ENCODE data around the gene KCNAB3.
"Not testable (repeated sequence)": the region's sequence is repeated elsewhere in the genome, so short reads cannot be mapped to it uniquely, and the experiment has no call there.

KCNAB3 gene

DNA sequence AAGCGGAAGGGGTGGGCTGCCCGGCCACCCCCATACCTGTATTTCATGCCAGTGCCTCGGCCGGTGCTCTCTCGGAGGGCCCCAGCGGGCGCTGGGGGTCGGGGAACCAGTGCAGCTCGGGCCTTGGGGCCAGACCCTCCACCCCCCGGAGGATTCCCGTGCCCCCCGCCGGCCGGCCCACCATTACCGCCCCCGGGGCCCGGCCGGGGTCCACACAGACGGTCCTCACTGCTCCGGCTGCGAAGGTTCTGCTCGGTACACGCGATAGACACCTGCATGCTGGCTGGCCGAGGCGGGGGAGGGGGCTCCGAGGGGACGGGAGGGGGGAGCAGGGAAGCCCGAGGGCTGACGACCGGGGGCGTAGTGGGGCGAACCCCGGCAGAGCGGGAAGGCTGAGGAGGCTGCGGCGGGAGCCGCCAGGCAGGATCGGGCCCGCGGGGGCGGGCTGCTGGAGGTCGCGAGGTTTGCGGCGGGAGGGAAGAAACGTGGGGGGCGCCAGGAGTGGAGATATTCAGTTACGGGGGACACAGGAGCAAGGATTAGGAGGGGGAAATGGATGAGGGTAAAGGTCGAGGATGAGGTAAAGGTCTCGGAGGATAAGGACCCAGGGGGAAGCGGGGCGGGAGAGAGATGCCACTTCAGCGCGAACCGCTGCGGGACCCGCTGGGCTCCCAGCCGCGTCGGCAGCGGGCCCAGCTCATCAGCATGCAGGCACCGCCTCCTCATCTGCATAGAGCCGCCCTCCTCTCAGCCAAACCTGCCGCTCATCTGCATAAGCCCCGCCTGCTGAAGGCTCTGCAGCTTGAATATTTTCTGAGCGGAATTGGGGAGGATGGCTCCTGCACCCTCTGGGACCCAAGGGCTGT, at the start of gene KCNAB3:
Gene KCNAB3 (minus strand): TSS at position 699 of the 866 bp plus-strand sequence. CDS start 421 bp downstream, at position 278.
- DNase-seq = peak; percentile 52

DNA sequence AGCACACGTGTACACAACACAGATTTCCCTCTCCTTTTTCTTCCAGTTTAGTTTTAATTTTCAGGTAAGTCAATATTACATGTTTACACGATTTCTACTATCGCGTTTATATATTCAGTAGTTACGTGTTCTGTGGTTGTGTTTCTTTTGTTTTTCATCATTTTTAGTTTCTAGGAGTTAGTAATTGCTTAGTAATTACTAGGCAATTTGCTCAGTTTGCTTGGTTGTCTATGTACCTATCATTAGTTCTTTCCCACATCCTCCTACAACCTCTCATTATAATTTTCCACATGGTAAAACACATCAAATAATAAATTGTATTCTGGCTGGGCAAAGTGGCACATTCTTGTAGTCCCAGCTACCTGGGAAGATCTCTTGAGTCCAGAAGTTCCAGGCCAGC, 48.1 kb upstream of the KCNAB3 start:
- DNase-seq = no peak

DNA sequence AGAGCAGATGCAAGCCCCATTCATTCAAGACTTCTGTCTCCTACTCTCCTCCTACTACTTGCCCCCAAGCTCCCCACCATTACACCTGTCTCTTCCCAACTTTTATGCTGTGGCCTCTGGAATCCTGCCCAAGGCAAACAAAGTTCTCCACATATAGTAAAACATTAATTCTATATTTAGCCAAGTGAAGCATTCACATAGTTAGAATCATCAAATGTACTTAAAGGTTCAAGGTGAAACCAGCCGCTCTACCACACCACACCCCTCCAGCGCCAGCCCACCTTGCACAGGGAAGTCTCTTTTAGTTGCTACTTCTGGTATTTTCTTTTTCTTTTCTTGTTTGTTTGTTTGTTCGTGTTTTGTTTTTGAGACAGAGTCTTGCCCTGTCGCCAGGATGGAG, 47.4 kb upstream of the KCNAB3 start:
- DNase-seq = no peak

DNA sequence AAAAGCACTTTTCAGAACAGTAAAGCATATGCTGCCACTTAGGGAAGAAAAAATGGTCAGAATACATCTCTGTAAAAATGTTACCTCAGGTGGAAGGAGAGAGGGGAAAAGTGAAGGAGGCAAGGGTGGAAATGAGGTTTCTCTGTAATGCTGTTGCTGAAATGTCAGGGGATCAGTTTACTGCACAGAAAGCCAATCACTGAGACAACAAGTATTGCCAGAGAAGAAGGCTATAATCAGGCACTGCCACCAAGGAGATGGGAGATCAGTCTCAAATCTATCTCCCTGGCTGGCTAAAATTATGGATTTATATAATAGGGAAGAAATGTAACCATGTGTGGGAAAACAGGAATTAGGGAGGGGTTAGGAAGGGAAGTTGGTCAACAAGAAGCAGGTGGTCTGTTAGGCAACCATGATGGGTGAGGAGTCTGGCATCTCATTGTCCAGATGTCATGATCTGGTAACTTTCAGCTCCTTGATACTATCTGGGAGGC, 45.0 kb upstream of the KCNAB3 start:
- DNase-seq = no peak

DNA sequence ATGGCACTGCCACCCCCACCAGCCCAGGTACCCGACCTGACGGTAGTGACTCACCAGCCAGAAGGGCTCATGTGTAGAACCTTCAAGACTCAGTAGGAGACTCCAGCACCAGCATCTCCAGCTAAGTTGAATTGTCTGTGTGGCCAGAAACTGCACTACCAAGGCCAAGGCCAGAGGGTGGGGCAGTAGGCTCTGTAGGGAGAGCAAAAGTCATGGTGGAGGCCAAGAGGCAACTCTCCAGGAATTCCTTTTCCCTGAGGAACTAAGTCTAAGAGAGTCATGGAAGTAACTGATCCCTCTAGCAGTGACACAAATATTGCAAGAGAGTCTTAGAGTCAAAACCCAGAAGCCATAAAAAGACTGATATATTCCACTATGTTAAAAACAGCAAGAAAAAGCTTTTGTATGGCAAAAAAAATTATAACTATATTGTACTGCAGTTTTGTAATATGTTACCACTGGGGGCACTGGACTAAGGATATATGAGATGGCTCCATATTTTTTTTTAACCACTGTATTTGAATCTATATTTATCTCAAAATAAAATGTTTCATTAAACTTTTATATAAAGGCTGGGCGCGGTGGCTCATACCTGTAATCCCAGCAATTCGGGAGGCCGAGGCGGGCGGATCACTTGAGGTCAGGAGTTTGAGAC, 42.6 kb upstream of the KCNAB3 start:
- peak; percentile 50 for DNase-seq

DNA sequence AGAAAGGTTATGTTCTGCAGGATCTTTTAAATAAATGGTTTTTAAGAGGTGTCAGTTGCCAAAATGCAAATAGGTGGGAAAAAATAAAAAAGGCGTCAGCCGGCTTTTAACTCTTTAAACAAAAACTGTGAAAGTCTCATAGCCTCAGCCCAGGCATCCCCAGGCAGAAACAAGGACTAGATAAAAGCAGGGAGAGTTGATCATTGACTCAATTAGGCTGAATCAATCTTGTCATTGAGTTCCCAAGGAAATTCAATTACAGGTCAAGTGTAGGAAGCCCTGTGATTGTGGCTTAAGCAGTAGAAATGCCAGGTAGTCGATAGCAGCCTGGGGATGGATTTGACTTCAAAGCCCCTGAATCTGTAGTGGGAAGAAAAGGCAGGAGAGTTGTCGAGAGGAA, 42.0 kb upstream of the KCNAB3 start:
- no peak for DNase-seq

DNA sequence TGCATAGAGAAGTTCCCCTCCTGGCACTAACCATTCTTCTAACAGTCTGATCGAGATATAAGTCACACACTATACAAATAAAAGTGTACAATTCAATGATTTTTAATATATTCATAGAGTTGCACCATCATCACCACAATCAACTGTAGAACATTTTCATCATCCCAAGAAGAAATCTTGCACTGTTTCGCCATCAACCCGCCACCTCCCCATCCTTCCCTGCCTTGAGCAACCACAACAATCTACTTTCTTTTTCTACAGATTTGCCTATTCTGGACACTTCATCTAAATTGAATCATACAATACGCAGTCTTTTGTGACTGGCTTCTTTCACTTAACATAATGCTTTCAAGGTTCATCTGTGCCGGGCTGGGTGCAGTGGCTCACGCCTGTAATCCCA, 39.8 kb upstream of the KCNAB3 start:
- DNase-seq = peak; percentile 82

DNA sequence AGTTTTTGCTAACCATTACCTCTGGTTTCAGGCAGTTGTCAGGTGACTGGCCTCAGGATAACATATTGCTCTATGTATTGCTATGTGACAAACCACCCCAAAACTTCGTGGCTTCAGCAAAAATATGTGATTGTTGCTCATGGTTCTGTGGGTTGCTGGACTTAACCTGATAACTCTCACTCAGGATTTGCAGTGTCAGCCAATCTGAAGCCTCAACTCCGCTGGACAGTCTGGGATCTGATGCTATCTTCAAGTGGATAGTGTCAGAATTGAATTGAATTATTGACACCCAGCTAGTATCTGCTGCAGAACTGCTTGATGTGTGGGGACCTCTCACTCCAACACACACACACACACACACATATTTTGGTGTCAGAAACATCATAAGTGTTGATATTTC, 38.1 kb upstream of the KCNAB3 start:
- DNase-seq = no peak

DNA sequence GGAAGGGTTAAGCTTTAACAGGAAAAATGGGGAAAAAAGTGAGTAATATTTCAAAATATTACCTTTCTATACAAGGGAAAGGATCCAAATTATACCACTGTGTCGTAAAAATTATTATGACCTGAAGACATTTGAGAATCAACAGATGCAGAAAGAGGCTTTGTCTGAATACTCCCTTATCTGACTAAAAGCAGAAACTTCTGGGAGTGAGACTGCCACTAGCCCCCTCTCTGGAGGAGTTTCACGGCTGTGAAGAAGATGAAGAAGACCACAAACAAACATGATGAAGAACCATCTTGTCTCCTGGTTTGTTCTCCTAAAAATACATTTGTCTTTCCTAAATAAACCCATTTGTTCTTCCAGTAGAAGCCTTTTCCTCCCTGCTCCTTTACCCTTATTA, 31.8 kb upstream of the KCNAB3 start:
- DNase-seq = peak; percentile 22

DNA sequence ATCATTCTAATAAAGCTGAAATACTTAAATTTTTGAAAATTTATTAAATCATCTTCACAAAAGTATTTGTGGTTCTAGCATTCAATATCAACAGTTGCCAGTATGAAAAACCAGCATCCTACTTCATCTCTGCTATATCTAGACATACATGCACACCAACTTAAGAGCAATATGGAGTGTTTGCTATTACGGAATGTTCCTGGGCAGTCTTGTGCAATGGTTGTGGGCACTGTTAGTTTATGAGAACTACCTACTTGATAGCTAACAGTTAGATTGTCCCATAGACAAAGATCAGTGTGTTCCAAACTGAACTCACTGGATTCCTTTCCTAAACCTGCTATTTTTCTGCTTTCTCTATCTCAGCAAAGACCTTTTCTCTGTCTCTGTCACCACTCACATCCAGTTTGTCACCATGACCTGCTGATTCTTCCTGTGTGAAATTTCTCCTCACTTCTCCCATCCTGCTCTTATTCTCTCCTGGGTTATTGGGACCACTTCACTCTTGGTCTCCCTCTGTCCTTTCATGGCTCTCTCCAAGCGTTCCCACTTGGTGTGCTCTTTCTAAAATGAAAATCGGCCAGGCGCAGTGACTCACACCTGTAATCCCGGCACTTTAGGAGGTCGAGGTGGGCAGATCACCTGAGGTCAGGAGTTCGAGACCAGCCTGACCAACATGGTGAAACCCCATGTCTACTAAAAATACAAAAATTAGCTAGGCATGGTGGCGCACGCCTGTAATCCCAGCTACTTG, 30.0 kb upstream of the KCNAB3 start:
- peak; percentile 77 for DNase-seq

DNA sequence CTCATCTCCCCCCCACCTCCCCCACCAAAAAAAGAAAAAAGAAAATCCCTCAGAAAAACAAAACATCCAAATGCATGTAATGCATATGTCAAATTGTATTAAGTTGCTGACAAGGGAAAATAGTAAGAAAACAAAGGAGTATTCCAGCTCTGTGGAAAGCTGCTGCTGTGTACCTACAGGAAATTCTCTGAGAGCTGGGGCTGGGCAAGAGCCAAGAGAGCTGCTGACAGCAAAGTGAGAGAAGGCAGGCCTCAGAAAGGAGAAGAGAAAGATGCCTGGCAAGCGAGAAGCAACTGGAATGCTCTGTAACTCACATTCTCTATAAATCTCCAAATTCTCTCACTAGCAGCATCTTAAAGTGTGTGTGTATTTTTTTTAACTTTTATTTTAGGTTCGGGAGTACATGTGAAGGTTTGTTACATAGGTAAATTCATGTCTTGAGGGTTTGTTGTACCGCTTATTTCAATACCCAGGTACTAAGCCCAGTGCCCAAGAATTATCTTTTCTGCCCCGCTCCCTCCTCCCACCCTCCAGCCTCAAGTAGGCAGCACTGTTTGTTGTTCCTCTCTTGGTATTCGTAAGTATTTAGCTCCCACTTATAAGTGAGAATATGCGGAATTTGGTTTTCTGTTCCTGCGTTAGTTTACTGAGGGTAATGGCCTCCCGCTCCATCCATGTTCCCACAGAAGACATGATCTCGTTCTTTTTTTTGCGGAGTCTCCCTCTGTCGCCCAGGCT, 26.7 kb upstream of the KCNAB3 start:
- no peak for DNase-seq

DNA sequence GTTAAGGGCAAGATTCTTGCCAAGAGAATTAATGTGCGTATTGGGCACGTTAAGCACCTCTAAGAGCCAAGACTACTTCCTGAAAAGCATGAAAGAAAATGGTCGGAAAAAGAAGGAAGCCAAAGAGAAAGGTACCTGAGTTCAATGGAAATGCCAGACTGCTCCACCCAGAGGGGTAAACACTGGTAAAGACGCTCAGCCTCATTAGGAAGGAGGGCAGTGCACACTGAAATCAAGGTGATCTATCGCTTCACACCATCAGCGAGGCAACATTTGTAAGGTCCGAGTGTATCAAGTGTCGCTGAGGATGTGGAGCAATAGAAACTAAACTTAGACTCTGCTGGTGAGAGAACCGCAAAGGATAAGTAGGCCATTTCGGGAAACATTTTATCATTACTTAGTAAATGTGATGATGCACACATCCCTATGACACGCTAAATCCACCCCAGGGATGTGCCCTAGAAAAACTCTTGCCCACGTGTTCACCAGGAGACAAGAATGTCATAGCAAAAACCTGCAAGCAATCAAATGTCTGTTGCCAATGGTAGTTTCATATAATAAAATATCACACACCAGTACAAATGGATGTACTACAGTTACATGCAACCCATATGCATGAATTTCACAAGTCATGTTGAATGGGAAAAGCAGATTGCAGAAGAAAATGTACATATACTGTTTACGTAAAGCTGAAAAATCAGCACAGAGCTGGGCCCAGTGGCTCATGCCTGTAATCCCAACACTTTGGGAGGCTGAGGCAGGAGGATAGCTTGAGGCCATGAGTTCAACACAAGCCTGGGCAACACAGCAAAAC, 26.0 kb upstream of the KCNAB3 start:
- no peak for DNase-seq

DNA sequence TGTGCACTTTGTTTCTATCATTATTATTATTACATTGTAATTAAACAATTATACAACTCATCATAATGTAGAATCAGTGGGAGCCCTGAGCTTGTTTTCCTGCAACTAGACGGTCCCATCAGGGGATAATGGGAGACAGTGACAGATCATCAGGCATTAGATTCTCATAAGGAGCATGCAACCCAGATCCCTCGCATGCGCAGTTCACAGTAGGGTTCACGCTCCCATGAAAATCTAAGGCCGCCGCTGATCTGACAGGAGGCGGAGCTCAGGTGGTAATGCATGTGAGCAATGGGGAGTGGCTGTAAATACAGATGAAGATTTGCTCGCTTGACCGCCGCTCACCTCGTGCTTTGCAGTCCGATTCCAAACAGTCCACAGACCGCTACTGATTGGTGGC, 23.6 kb upstream of the KCNAB3 start:
- not testable (repeated sequence) for DNase-seq

DNA sequence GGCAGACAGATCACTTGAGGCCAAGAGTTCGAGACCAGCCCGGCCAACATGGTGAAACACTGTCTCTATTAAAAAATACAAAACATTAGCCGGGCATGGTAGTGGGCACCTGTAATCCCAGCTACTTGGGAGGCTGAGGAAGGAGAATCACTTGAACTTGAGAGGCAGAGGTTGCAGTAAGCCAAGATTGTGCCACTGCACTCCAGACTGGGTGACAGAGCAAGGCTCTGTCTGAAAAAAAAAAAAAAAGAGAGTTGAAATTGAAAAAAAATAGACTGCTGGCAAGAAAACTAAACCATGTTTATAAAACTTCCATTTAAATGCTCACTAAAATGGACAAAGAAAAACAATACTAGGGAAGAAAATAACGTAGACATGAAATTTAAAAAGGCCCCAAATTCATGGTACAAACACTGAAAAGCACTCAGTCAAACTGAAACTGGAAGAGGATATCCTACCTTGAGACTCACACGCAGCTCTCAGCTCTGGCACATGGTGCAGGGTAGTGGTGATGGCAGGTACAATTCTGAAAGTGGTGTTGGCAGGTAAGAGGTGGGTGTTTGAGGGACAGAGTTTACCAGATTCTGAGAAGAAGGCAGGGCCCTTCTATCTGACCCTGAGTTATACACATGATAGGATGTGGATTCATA, 21.6 kb upstream of the KCNAB3 start:
- DNase-seq = no peak

DNA sequence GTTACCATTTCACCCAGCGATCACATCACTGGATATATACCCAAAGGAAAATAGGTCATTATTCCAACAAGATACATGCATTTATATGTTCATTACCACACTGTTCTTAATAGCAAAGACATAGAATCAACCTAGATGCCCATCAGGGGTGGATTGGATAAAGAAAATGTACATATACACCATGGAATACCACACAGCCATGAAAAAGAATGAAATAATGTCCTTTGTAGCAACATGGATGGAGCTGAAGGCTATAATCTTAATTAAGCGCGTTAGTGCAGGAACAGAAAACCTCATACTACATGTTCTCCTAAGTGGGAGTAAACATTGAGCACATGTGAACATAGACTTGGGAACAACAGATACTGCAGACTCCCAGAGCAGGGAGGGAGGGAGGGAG, 20.9 kb upstream of the KCNAB3 start:
- DNase-seq = no peak

DNA sequence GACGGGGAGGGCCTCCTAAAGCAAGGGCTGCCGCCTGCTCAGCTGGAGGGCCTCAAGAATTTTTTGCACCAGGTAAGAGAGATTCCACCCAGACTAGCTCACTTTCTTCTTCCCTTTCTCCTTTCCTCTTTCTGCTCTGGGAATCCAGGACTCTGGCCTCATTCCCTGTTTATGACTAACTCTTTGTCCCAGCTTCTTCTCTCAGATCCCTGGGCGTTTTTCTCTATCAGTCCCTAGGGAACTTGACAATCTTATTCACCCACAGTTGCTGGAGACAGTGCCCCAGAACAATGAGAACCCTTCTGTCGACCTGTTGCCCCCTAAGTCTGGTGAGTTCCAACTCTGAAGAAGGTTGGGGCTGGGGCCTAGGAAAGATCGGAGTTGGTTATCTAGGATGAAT, 18.0 kb upstream of the KCNAB3 start:
- no peak for DNase-seq

DNA sequence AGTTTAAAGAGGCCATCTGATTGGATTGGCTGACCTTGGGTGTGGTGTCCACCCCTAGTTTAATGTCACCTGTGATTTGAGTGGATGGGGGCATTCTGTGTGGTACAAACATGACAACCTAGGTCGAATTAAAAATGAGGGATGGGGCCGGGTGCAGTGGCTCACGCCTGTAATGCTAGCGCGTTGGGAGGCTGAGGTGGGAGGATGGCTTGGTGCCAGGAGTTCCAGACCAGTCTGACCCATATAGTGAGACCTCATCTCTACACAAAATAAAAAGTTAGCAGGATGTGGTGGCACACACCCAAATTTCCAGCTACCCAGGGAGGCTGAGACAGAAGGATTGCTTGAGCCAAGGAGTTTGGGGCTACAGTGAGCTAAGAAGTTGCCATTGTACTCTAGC, 16.8 kb upstream of the KCNAB3 start:
- no peak for DNase-seq

DNA sequence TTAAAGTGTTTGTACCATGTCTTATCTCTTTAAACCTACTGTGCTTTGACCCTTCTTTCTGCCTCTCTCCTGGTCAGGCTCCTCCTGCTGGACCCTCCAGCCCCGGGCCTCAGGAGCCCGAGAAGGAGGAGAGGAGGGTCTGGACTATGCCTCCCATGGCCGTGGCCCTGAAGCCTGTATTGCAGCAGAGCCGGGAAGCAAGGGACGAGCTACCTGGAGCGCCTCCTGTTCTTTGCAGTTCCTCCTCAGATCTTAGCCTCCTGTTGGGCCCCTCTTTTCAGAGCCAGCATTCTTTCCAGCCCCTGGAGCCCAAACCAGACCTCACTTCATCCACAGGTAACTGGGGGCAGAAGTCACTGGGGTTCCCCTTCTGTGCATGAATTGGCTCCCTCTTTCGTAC, 16.0 kb upstream of the KCNAB3 start:
- no peak for DNase-seq

DNA sequence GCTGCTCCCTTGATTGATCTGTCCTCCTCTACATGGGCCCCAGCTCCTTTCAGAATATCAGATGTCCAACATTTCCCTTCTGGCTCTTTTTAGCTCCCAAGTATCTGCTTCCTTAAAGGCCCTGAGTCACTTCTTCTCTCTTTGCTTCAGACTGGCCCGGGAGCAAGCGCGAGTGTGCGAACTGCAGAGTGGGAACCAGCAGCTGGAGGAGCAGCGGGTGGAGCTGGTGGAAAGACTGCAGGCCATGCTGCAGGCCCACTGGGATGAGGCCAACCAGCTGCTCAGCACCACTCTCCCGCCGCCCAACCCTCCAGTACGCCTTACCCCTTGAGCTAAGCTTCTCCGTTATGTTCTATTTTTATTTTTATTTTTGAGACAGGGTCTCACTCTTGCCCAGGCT, 14.7 kb upstream of the KCNAB3 start:
- DNase-seq = no peak

DNA sequence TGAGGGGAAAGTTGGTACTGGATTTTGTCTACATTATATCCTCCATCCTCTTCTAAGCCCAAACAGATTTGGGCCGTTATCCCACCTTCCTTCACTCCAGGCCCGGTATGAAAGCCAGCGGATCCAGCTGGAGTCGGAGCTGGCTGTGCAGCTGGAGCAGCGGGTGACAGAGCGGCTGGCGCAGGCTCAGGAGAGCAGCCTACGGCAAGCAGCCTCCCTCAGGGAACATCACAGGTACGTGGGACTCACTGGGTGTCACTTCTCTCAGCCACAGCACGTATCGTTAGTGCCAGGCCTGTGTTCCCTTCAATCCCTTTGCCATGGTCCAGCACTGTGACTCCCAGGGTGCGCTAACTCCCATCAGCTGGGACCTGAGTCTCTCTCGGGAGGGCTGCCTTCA, 13.6 kb upstream of the KCNAB3 start:
- DNase-seq = no peak

DNA sequence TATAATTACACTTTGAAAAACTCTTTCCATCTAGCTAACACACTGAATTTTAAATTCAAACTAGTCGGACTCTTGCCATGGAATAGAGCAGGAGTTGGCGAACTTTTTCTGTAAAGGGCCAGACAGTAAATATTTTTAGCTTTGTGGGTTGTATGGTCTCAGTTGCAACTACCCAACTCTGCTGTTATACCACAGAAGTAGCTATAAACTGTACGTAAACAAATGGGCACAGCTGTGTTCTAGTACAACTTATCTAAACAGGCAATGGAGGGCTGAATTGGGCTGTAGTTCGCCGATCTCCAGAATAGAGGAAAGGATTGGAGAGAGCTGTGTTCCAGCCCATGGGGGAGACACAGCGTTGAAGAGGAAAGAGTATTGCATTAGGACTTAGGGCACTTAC, 11.1 kb upstream of the KCNAB3 start:
- DNase-seq = no peak

Measured in hematopoietic multipotent progenitor cell treated with erythropoietin and hydrocortisone succinate and interleukin-3 and kit ligand, for 4 days (in vitro differentiated cells).